Measurements from ENCODE around the gene LRCOL1. TPM values are rescaled to one million over a fixed set of nuclear protein-coding genes. Genes with fewer than 3 reads are reported as not detected.

The LRCOL1 gene
- total and polyA plus RNA-seq, 2 of the 8 experiments (the other 6 are each of a cell fraction or from before 2014, with no cell fraction given), result not detected

GRCh38 chr12:132554845-132555630 lies 55.3 kb downstream of the LRCOL1 start:
- Histone ChIP-seq H4K91ac (replicated peaks; ENCODE audit: insufficient read length, low read length) (no peak overlapping the region), H3K9me3 (ENCODE audit: insufficient read depth in 2 of 2, low read depth in 1 of 2, low read length in 1 of 2) (no peaks in the 10 kb centered on the region), H4K20me1 (replicated peaks in 1 of 2; ENCODE audit: control insufficient read depth in 1 of 2, insufficient read depth in 2 of 2, low read length in 2 of 2) (peaks cover 0 to 7% of the 10 kb centered on the region in 2 experiments), H2BK20ac (ENCODE audit: low read length) (no peak overlapping the region), H3K56ac (replicated peaks; ENCODE audit: insufficient read length, low read depth, low read length) (no peak overlapping the region), H3K9ac (replicated peaks in 1 of 4; ENCODE audit: extremely low read depth in 1 of 4, low read depth in 3 of 4, low read length in 3 of 4) (no peak overlapping the region), H3K79me2 (ENCODE audit: control insufficient read depth in 1 of 2, insufficient read depth in 2 of 2, low read length in 2 of 2) (no peaks in the 10 kb centered on the region), H2BK5ac (ENCODE audit: low read depth, low read length) (no peak overlapping the region), H2AK5ac (ENCODE audit: low read depth, low read length) (no peak overlapping the region), H2BK12ac (ENCODE audit: low read depth, low read length) (no peak overlapping the region), H2BK15ac (ENCODE audit: low read length) (no peak overlapping the region), H3K18ac (ENCODE audit: extremely low read depth, low read length) (no peak overlapping the region), H4K8ac (ENCODE audit: extremely low read depth, insufficient read depth, low read length) (no peak overlapping the region; the same call in 1 of the 2 replicates), H3K4me2 (ENCODE audit: insufficient read depth in 1 of 2, low read depth in 2 of 2, low read length in 2 of 2) (no peak overlapping the region), H2BK120ac (replicated peaks; ENCODE audit: low read depth, low read length) (no peak overlapping the region), H4K5ac (ENCODE audit: insufficient read length, low read depth, low read length) (no peak overlapping the region), H2AFZ (ENCODE audit: low read length) (no peak overlapping the region), H3K4me1 (replicated peaks in 1 of 4; ENCODE audit: control insufficient read depth in 3 of 4, insufficient read depth in 4 of 4, low read length in 3 of 4) (peaks cover 0 to 8% (median 6%) of the 10 kb centered on the region in 4 experiments; a peak in 5 of 7 replicates), H3K27me3 (replicated peaks in 1 of 4; ENCODE audit: control insufficient read depth in 3 of 4, extremely low read depth in 1 of 4, insufficient read depth in 3 of 4, low read length in 3 of 4) (peaks cover 32 to 87% (median 77%) of the 10 kb centered on the region in 4 experiments), H3K79me1 (ENCODE audit: low read depth, low read length) (no peaks in the 10 kb centered on the region), H3K23me2 (ENCODE audit: low read depth, low read length) (peaks cover 3% of the 10 kb centered on the region; the same call in 1 of the 2 replicates), H3K27ac (ENCODE audit: low read depth, low read length) (no peak overlapping the region), H3K4me3 (ENCODE audit: extremely low read depth in 1 of 4, insufficient read depth in 2 of 4, low read depth in 3 of 4, low read length in 4 of 4) (no peak overlapping the region), H3K14ac (ENCODE audit: insufficient read length) (no peak overlapping the region), H3K4ac (replicated peaks; ENCODE audit: insufficient read length, low read depth, low read length) (no peak overlapping the region), H3K23ac (ENCODE audit: insufficient read length) (no peak overlapping the region), H3K36me3 (ENCODE audit: control insufficient read depth in 2 of 4, insufficient read depth in 4 of 4, low read length in 3 of 4) (no peaks in the 10 kb centered on the region)
- ChIA-PET CTCF (ENCODE audit: partially characterized antibody) (interaction anchor here (0.6 to 1.6 kb wide), 17 partner anchors 9 to 261 kb away, joined by 3 to 16 read pairs (median 4); no protein-coding TSS in a partner anchor), POLR2A (ENCODE audit: partially characterized antibody) (no interaction called here)
- DNase-seq (ENCODE audit: low read depth in 1 of 2, low spot score in 2 of 2) (peak in 1 of 2 experiments; percentile 70), FAIRE-seq (no peak)
- WGBS, 2 experiments (ENCODE audit: extremely low coverage in 1 of 2, insufficient coverage in 1 of 2, insufficient read length in 1 of 2, insufficient replicate concordance in 2 of 2, low coverage in 1 of 2, low lambda C conversion rate in 2 of 2, missing lambda C conversion rate in 1 of 2), result 84% methylated on average over 28 of the region's 53 CpGs; no CpG with 5 or more reads in 1 of the 2 experiments
- TF ChIP-seq, protein P1, sequence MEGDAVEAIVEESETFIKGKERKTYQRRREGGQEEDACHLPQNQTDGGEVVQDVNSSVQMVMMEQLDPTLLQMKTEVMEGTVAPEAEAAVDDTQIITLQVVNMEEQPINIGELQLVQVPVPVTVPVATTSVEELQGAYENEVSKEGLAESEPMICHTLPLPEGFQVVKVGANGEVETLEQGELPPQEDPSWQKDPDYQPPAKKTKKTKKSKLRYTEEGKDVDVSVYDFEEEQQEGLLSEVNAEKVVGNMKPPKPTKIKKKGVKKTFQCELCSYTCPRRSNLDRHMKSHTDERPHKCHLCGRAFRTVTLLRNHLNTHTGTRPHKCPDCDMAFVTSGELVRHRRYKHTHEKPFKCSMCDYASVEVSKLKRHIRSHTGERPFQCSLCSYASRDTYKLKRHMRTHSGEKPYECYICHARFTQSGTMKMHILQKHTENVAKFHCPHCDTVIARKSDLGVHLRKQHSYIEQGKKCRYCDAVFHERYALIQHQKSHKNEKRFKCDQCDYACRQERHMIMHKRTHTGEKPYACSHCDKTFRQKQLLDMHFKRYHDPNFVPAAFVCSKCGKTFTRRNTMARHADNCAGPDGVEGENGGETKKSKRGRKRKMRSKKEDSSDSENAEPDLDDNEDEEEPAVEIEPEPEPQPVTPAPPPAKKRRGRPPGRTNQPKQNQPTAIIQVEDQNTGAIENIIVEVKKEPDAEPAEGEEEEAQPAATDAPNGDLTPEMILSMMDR (IDR thresholded peaks at IDR 0.05; ENCODE audit: control extremely low read depth in 1 of 3, insufficient read depth in 1 of 3, low read depth in 1 of 3, low read length in 3 of 3), result peak in 2 of 3 experiments; percentile 53 to 64; a peak in 3 of 4 replicates
- no peak for TF ChIP-seq BCL11A (IDR thresholded peaks at IDR 0.05; ENCODE audit: low read depth in 2 of 2, low read length in 2 of 2)
- peak; percentile 42 to 50; a peak in 3 of 4 replicates for TF ChIP-seq RAD21 (IDR thresholded peaks at IDR 0.05 in 1 of 2, conservative IDR thresholded peaks at IDR 0.05 in 1 of 2; ENCODE audit: low read depth in 2 of 2, low read length in 2 of 2)

Measured in H1 (cell line).